ENCODE data around the gene RNF186. TPM values are rescaled to one million over a fixed set of nuclear protein-coding genes. Genes with fewer than 3 reads are reported as not detected.
A peak's percentile ranks its signal among the peaks of the same experiment; 100 is the strongest.

RNF186 gene
- polyA plus RNA-seq, 1 donor, result 18.8 TPM

DNA sequence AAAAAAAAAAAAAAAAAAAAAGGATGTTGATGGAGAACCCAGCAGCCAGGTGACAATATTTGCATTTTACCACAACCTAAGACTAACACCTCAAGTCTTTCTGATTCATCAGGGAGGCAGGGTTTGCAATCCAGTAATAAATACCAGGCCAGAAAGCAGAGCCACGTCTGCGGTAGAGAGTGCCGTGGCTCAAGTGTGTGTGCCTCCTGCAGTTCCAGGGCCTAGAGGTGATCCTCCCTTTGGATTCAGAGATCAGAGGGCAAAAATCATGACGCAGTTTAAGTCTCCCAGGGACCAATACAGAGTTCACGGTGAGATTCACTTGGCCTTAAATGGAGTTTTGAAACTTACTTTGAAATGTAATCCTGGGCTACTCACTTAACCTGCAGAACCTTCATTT lies 50.2 kb downstream of the RNF186 start:
- Histone ChIP-seq H3K36me3 (ENCODE audit: control insufficient read depth, insufficient read depth, low read length) (no peaks in the 10 kb centered on the region), H3K4me3 (ENCODE audit: low read length) (no peak overlapping the region), H3K27ac (ENCODE audit: low read length) (peak overlapping the region; percentile 64), H3K9me3 (ENCODE audit: control insufficient read depth, low read depth, low read length) (no peaks in the 10 kb centered on the region), H3K27me3 (ENCODE audit: control insufficient read depth, insufficient read depth, low read length) (no peaks in the 10 kb centered on the region), H3K4me1 (ENCODE audit: control insufficient read depth, insufficient read depth, low read length) (peaks cover 6% of the 10 kb centered on the region)
- DNase-seq, result peak; percentile 63 to 82
- no CpG with 5 or more reads among the region's 5 CpGs for WGBS (ENCODE audit: insufficient coverage, low lambda C conversion rate)

Other genes starting within 250 kb of the RNF186 start
- 53.5 TPM for gene NBL1, start 171.0 kb downstream of the RNF186 start, polyA plus RNA-seq
- 0.07 TPM for gene HTR6, start 150.4 kb downstream of the RNF186 start, polyA plus RNA-seq
- gene TMCO4, start 15.4 kb downstream of the RNF186 start, polyA plus RNA-seq, result 10.4 TPM
- 27.7 TPM for gene OTUD3, start 67.1 kb upstream of the RNF186 start, polyA plus RNA-seq
- not detected for gene PLA2G2E, start 108.3 kb upstream of the RNF186 start, polyA plus RNA-seq
- 14.7 TPM for gene PLA2G2A, start 164.3 kb upstream of the RNF186 start, polyA plus RNA-seq

Measured in large intestine (tissue), 3 donors.